HepG2 (cell line): ENCODE measurements around the gene BIVM. TPM values are rescaled to one million over a fixed set of nuclear protein-coding genes. Genes with fewer than 3 reads are reported as not detected.

ENCODE experiments used
- ATF7 ChIP-seq, 2 experiments: fragments of 450-650 bp in 1 of 2; sonication (generic) in 1 of 2; formaldehyde crosslinking in 1 of 2; IDR thresholded peaks; 2 replicates each; pipeline versions ENCODE4 v1.4.0 to v1.6.1; 2016 to 2020; ENCODE audit warnings: antibody characterized with exemption in 1 of 2, mild to moderate bottlenecking in 1 of 2, missing genetic modification reagents in 1 of 2
- BORCS8-MEF2B ChIP-seq: sonication (generic); formaldehyde crosslinking; IDR thresholded peaks from 2 replicates; pipeline ENCODE4 v1.8.0; 2022; ENCODE audit warnings: mild to moderate bottlenecking, missing genetic modification reagents
- FLYWCH1 ChIP-seq: sonication (generic); formaldehyde crosslinking; IDR thresholded peaks from 2 replicates; pipeline ENCODE4 v1.8.1; 2023; ENCODE audit warnings: mild to moderate bottlenecking, missing genetic modification reagents
- FOXP1 ChIP-seq, 2 experiments: fragments of 450-650 bp in 1 of 2; IDR thresholded peaks; 2 replicates each; pipeline ENCODE4 v1.6.1; 2017 to 2018; ENCODE audit warnings: antibody characterized with exemption in 1 of 2
- GTF3A ChIP-seq: sonication (generic); formaldehyde crosslinking; conservative IDR thresholded peaks from 2 replicates; pipeline ENCODE4 v1.4.0; 2020; ENCODE audit warnings: mild to moderate bottlenecking, missing genetic modification reagents
- HNRNPUL1 ChIP-seq: fragments of 200-400 bp; formaldehyde crosslinking; IDR thresholded peaks from 2 replicates; pipeline ENCODE4 v1.6.1; 2017; ENCODE audit warnings: low read depth, mild to moderate bottlenecking, low read length, moderate library complexity
- KAT7 ChIP-seq: IDR thresholded peaks from 2 replicates; pipeline ENCODE4 v1.6.1; 2018; ENCODE audit warnings: borderline replicate concordance, missing compliant biosample characterization
- KDM3A ChIP-seq: IDR thresholded peaks from 2 replicates; pipeline ENCODE4 v1.6.1; 2018; ENCODE audit warnings: low read depth, missing compliant biosample characterization
- RXRA ChIP-seq: sonication (generic); formaldehyde crosslinking; IDR thresholded peaks from 2 replicates; pipeline ENCODE4 v1.5.1; 2020; ENCODE audit warnings: missing genetic modification reagents
- SAP130 ChIP-seq: IDR thresholded peaks from 2 replicates; pipeline ENCODE4 v1.6.1; 2016; ENCODE audit warnings: low read depth
- SCMH1 ChIP-seq: sonication (generic); formaldehyde crosslinking; IDR thresholded peaks from 2 replicates; pipeline ENCODE4 v1.9.0; 2021; ENCODE audit warnings: missing genetic modification reagents, mild to moderate bottlenecking, borderline replicate concordance
- SETDB1 ChIP-seq: sonication (generic); formaldehyde crosslinking; IDR thresholded peaks from 2 replicates; pipeline ENCODE4 v1.5.1; 2020; ENCODE audit warnings: missing genetic modification reagents, mild to moderate bottlenecking, borderline replicate concordance
- SIN3B ChIP-seq: fragments of 150-350 bp; IDR thresholded peaks from 2 replicates; pipeline ENCODE4 v1.6.1; 2014; ENCODE audit warnings: low read length
- SOX13 ChIP-seq, 3 experiments: fragments of 450-650 bp in 1 of 3; sonication (generic) in 1 of 3; formaldehyde crosslinking in 1 of 3; IDR thresholded peaks in 2 of 3; conservative IDR thresholded peaks in 1 of 3; 2 replicates each; pipeline versions ENCODE4 v1.5.0 to v1.6.1; 2016 to 2020; ENCODE audit warnings: antibody characterized with exemption in 1 of 3, mild to moderate bottlenecking in 1 of 3, missing compliant biosample characterization in 1 of 3, missing genetic modification reagents in 1 of 3, moderate library complexity in 1 of 3
- THAP11 ChIP-seq: IDR thresholded peaks from 2 replicates; pipeline ENCODE4 v1.6.1; 2016; ENCODE audit warnings: missing biosample characterization, missing genetic modification reagents
- ZNF124 ChIP-seq: sonication (generic); formaldehyde crosslinking; IDR thresholded peaks from 2 replicates; pipeline ENCODE4 v1.4.0; 2020; ENCODE audit warnings: missing genetic modification reagents
- ZNF224 ChIP-seq: sonication (generic); formaldehyde crosslinking; IDR thresholded peaks from 2 replicates; pipeline ENCODE4 v1.5.0; 2020; ENCODE audit warnings: mild to moderate bottlenecking, missing genetic modification reagents
- ZNF30 ChIP-seq: sonication (generic); formaldehyde crosslinking; IDR thresholded peaks from 2 replicates; pipeline ENCODE4 v1.5.0; 2020; ENCODE audit warnings: mild to moderate bottlenecking, missing genetic modification reagents
- ZNF34 ChIP-seq: sonication (generic); formaldehyde crosslinking; IDR thresholded peaks from 2 replicates; pipeline ENCODE4 v1.4.0; 2020; ENCODE audit warnings: mild to moderate bottlenecking, missing genetic modification reagents, borderline replicate concordance
- ZNF44 ChIP-seq: sonication (generic); formaldehyde crosslinking; IDR thresholded peaks from 2 replicates; pipeline ENCODE4 v1.5.1; 2020; ENCODE audit warnings: mild to moderate bottlenecking, missing genetic modification reagents
- ZNF550 ChIP-seq: sonication (generic); formaldehyde crosslinking; IDR thresholded peaks from 2 replicates; pipeline ENCODE4 v1.4.0; 2020; ENCODE audit warnings: mild to moderate bottlenecking, missing genetic modification reagents, borderline replicate concordance
- ZNF768 ChIP-seq: sonication (generic); formaldehyde crosslinking; IDR thresholded peaks from 2 replicates; pipeline ENCODE4 v1.4.0; 2020; ENCODE audit warnings: missing genetic modification reagents
- polyA plus RNA-seq, 8 experiments: library from polyadenylated mRNA; depleted of rRNA in 3 of 8; stranded (reverse) in 7 of 8; unstranded in 1 of 8; fragments of >200 nt; fragmentation: Illumina TruSeq in 4 of 8; extraction: Trizol in 4 of 8; gene quantifications; 2 replicates each; pipeline versions ENCODE4 v1.2.1 to v1.2.3, GENCODE V29; 2011 to 2016; ENCODE audit warnings: low read depth in 4 of 8, missing spikeins in 1 of 8, mixed read lengths in 1 of 8; ENCODE audit not compliant: insufficient read depth in 1 of 8
- total RNA-seq, 5 experiments: library from RNA; depleted of rRNA; stranded (reverse); fragments of >200 nt; fragmentation: Illumina TruSeq; extraction: Trizol; gene quantifications; 2 replicates each; pipeline ENCODE4 v1.2.3, GENCODE V29; 2016; ENCODE audit warnings: low read depth in 1 of 5
- TF ChIP-seq, protein P1 (sequence below): sonication (generic); formaldehyde crosslinking; IDR thresholded peaks from 2 replicates; pipeline ENCODE4 v1.4.0; 2020; ENCODE audit warnings: mild to moderate bottlenecking, missing genetic modification reagents
- TF ChIP-seq, protein P2 (sequence below): sonication (generic); formaldehyde crosslinking; IDR thresholded peaks from 2 replicates; pipeline ENCODE4 v1.4.0; 2020; ENCODE audit warnings: missing genetic modification reagents

BIVM gene
- total and polyA plus RNA-seq, 2 of the 13 experiments (the other 11 are each of a cell fraction or from before 2014, with no cell fraction given): 10.4 to 15.8 TPM

DNA sequence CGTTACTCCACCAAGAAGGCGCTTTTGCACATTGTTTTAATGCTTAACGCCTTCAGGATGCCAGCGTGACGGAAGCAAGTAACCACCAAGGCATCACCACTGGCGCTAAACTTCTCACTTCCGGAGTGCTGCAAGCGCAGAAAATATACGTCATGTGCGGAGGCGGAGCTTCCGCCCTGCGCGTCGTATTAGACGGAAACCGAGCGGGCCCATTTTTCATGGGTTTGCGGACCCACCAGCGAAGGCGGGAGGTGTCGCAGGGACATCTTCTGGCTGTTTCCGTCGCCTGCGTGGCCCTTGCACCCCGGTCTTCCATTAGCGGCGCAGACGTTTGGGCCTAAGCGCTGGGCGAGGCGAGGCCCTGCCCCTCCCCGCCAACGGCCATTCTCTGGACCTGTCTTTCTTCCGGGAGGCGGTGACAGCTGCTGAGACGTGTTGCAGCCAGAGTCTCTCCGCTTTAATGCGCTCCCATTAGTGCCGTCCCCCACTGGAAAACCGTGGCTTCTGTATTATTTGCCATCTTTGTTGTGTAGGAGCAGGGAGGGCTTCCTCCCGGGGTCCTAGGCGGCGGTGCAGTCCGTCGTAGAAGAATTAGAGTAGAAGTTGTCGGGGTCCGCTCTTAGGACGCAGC lies 46.8 kb downstream of the BIVM start, which contains the start of gene ERCC5 (continued):
- no peak for TF ChIP-seq SETDB1 (CRISPR knock-in tag)
- TF ChIP-seq SOX13 (IDR thresholded peaks at IDR 0.05): no peak
- TF ChIP-seq SOX13 (CRISPR knock-in tag; conservative IDR thresholded peaks at IDR 0.05 in 1 of 2, IDR thresholded peaks at IDR 0.05 in 1 of 2): peak in 1 of 2 experiments; percentile 57; a peak in 1 of 4 replicates
- peak; percentile 77 for TF ChIP-seq RXRA (CRISPR knock-in tag)
- peak; percentile 84 for TF ChIP-seq BORCS8-MEF2B (CRISPR knock-in tag)
- TF ChIP-seq ZNF124 (CRISPR knock-in tag): peak; percentile 82; the same call in 1 of the 2 replicates
- no peak for TF ChIP-seq FOXP1 (IDR thresholded peaks at IDR 0.05)
- TF ChIP-seq FOXP1 (CRISPR knock-in tag; IDR thresholded peaks at IDR 0.05): no peak
- TF ChIP-seq THAP11 (CRISPR knock-in tag): peak; percentile 97
- no peak for TF ChIP-seq SCMH1 (CRISPR knock-in tag)
- TF ChIP-seq ATF7 (IDR thresholded peaks at IDR 0.05): no peak
- 0 out of 2 replicates have a peak, but pooled peaks have one; percentile 49 for TF ChIP-seq ATF7 (CRISPR knock-in tag; IDR thresholded peaks at IDR 0.05)
- TF ChIP-seq ZNF768 (CRISPR knock-in tag): peak; percentile 41; the same call in 1 of the 2 replicates
- TF ChIP-seq ZNF550 (CRISPR knock-in tag): no peak
- TF ChIP-seq, protein P1, sequence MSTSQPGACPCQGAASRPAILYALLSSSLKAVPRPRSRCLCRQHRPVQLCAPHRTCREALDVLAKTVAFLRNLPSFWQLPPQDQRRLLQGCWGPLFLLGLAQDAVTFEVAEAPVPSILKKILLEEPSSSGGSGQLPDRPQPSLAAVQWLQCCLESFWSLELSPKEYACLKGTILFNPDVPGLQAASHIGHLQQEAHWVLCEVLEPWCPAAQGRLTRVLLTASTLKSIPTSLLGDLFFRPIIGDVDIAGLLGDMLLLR (CRISPR knock-in tag): peak; percentile 88
- TF ChIP-seq ZNF34 (CRISPR knock-in tag): no peak
- peak; percentile 80; the same call in 1 of the 2 replicates for TF ChIP-seq ZNF224 (CRISPR knock-in tag)
- TF ChIP-seq SAP130: peak; percentile 97
- no peak for TF ChIP-seq HNRNPUL1
- peak; percentile 62; the same call in 1 of the 2 replicates for TF ChIP-seq KAT7 (CRISPR knock-in tag)
- TF ChIP-seq, protein P2, sequence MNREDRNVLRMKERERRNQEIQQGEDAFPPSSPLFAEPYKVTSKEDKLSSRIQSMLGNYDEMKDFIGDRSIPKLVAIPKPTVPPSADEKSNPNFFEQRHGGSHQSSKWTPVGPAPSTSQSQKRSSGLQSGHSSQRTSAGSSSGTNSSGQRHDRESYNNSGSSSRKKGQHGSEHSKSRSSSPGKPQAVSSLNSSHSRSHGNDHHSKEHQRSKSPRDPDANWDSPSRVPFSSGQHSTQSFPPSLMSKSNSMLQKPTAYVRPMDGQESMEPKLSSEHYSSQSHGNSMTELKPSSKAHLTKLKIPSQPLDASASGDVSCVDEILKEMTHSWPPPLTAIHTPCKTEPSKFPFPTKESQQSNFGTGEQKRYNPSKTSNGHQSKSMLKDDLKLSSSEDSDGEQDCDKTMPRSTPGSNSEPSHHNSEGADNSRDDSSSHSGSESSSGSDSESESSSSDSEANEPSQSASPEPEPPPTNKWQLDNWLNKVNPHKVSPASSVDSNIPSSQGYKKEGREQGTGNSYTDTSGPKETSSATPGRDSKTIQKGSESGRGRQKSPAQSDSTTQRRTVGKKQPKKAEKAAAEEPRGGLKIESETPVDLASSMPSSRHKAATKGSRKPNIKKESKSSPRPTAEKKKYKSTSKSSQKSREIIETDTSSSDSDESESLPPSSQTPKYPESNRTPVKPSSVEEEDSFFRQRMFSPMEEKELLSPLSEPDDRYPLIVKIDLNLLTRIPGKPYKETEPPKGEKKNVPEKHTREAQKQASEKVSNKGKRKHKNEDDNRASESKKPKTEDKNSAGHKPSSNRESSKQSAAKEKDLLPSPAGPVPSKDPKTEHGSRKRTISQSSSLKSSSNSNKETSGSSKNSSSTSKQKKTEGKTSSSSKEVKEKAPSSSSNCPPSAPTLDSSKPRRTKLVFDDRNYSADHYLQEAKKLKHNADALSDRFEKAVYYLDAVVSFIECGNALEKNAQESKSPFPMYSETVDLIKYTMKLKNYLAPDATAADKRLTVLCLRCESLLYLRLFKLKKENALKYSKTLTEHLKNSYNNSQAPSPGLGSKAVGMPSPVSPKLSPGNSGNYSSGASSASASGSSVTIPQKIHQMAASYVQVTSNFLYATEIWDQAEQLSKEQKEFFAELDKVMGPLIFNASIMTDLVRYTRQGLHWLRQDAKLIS (CRISPR knock-in tag): no peak
- no peak for TF ChIP-seq FLYWCH1
- TF ChIP-seq SIN3B: peak; percentile 92
- peak; percentile 71; the same call in 1 of the 2 replicates for TF ChIP-seq KDM3A (CRISPR knock-in tag)
- TF ChIP-seq ZNF44: peak; percentile 85; the same call in 1 of the 2 replicates
- TF ChIP-seq ZNF30 (CRISPR knock-in tag): no peak
- no peak for TF ChIP-seq GTF3A (CRISPR knock-in tag)
